GM23338 (cell line): Measurements from ENCODE around the gene HOXB5. TPM values are rescaled to one million over a fixed set of nuclear protein-coding genes. Genes with fewer than 3 reads are reported as not detected.

ENCODE experiments used
- ATAC-seq: fragments of 200-7000 bp; cut with Tn5 transposase; 3 replicates; pipeline ENCODE4 v1.9.1; 2020
- DNase-seq: peaks from one replicate; pipeline ENCODE4 v3.0.0-alpha.2; 2015; ENCODE audit warnings: low spot score
- H2AFZ ChIP-seq: fragments of 200-600 bp; sonication (generic); 2 replicates; pipeline ENCODE4 v1.8.0; 2016; ENCODE audit warnings: antibody characterized with exemption, mild to moderate bottlenecking, moderate library complexity
- H3F3A ChIP-seq: fragments of 200-600 bp; sonication (generic); replicated peaks from 2 replicates; pipeline ENCODE4 v1.8.0; 2017; ENCODE audit warnings: antibody characterized with exemption, mixed run types, low read depth
- H3K27ac ChIP-seq: fragments of 200-600 bp; sonication (generic); 2 replicates; pipeline ENCODE4 v1.6.1; 2016; ENCODE audit warnings: low read depth
- H3K27me3 ChIP-seq: fragments of 200-600 bp; sonication (generic); 2 replicates; pipeline ENCODE4 v1.8.0; 2016; ENCODE audit warnings: mild to moderate bottlenecking, mixed run types, moderate library complexity; ENCODE audit not compliant: insufficient read depth
- H3K36me3 ChIP-seq: fragments of 200-600 bp; sonication (generic); 2 replicates; pipeline ENCODE4 v1.8.0; 2016; ENCODE audit warnings: mild to moderate bottlenecking; ENCODE audit not compliant: insufficient read depth
- H3K4me1 ChIP-seq: fragments of 200-600 bp; sonication (generic); 2 replicates; pipeline ENCODE4 v1.8.0; 2016; ENCODE audit warnings: mild to moderate bottlenecking, moderate library complexity; ENCODE audit not compliant: insufficient read depth
- H3K4me2 ChIP-seq: fragments of 200-600 bp; sonication (generic); 2 replicates; pipeline ENCODE4 v1.7.1; 2017; ENCODE audit warnings: mixed run types
- H3K4me3 ChIP-seq: fragments of 200-600 bp; sonication (generic); 2 replicates; pipeline ENCODE4 v1.6.1; 2016; ENCODE audit warnings: mixed run types
- H3K79me2 ChIP-seq: fragments of 200-600 bp; sonication (generic); replicated peaks from 2 replicates; pipeline ENCODE4 v1.8.0; 2017; ENCODE audit warnings: mild to moderate bottlenecking; ENCODE audit not compliant: insufficient read depth
- H3K9me2 ChIP-seq: fragments of 200-600 bp; sonication (generic); 2 replicates; pipeline ENCODE4 v1.8.0; 2017; ENCODE audit not compliant: insufficient read depth
- H4K20me1 ChIP-seq: fragments of 200-600 bp; sonication (generic); replicated peaks from 2 replicates; pipeline ENCODE4 v1.8.0; 2017; ENCODE audit warnings: mild to moderate bottlenecking; ENCODE audit not compliant: insufficient read depth
- H3K27ac Mint-ChIP-seq: 2 replicates; pipeline ENCODE4 v1.8.0; 2020; ENCODE audit warnings: inconsistent platforms, mild to moderate bottlenecking, moderate library complexity, mixed read lengths
- H3K27me3 Mint-ChIP-seq: 3 replicates; pipeline ENCODE4 v1.8.0; 2022; ENCODE audit warnings: low read depth, mild to moderate bottlenecking, moderate library complexity, mixed read lengths, inconsistent platforms; ENCODE audit not compliant: insufficient read depth, poor library complexity
- H3K36me3 Mint-ChIP-seq: 3 replicates; pipeline ENCODE4 v1.8.0; 2021; ENCODE audit warnings: low read depth, mild to moderate bottlenecking, inconsistent platforms, moderate library complexity, mixed read lengths
- H3K4me1 Mint-ChIP-seq: 3 replicates; pipeline ENCODE4 v1.8.0; 2020; ENCODE audit warnings: mild to moderate bottlenecking, inconsistent platforms, mixed read lengths
- H3K4me3 Mint-ChIP-seq: 3 replicates; pipeline ENCODE4 v1.8.0; 2021; ENCODE audit warnings: moderate library complexity, mild to moderate bottlenecking, inconsistent platforms, mixed read lengths
- H3K9me3 Mint-ChIP-seq: 3 replicates; pipeline ENCODE4 v1.8.0; 2020; ENCODE audit warnings: moderate library complexity, mild to moderate bottlenecking, inconsistent platforms, mixed read lengths
- EZH2 ChIP-seq: fragments of 200-600 bp; sonication (generic); IDR thresholded peaks from one replicate; pipeline ENCODE4 v1.8.0; 2017; ENCODE audit warnings: antibody characterized with exemption, mild to moderate bottlenecking, low read depth; ENCODE audit not compliant: unreplicated experiment
- polyA plus RNA-seq: library from polyadenylated mRNA; unstranded; fragments of >200 nt; fragmentation: Nextera tagmentation; extraction: Ambion mirVana; gene quantifications from 2 replicates; pipeline ENCODE4 v1.2.1, GENCODE V29; 2016
- total RNA-seq: library from RNA; depleted of rRNA; stranded (reverse); fragments of >200 nt; shearing (Covaris generic); gene quantifications from 2 replicates; pipeline ENCODE4 v1.2.3, GENCODE V29; 2014
- TF ChIP-seq, protein P1 (sequence below): fragments of 250-450 bp; sonication (Bioruptor Pico); IDR thresholded peaks from 2 replicates; pipeline ENCODE4 v1.5.0; 2020; ENCODE audit warnings: mild to moderate bottlenecking, moderate library complexity
- TF ChIP-seq, protein P2 (sequence below): IDR thresholded peaks from one replicate; pipeline ENCODE4 v1.6.1; 2018; ENCODE audit warnings: antibody characterized with exemption; ENCODE audit not compliant: unreplicated experiment

The HOXB5 gene
- total and polyA plus RNA-seq, 2 experiments from 2014 or later, result not detected

DNA sequence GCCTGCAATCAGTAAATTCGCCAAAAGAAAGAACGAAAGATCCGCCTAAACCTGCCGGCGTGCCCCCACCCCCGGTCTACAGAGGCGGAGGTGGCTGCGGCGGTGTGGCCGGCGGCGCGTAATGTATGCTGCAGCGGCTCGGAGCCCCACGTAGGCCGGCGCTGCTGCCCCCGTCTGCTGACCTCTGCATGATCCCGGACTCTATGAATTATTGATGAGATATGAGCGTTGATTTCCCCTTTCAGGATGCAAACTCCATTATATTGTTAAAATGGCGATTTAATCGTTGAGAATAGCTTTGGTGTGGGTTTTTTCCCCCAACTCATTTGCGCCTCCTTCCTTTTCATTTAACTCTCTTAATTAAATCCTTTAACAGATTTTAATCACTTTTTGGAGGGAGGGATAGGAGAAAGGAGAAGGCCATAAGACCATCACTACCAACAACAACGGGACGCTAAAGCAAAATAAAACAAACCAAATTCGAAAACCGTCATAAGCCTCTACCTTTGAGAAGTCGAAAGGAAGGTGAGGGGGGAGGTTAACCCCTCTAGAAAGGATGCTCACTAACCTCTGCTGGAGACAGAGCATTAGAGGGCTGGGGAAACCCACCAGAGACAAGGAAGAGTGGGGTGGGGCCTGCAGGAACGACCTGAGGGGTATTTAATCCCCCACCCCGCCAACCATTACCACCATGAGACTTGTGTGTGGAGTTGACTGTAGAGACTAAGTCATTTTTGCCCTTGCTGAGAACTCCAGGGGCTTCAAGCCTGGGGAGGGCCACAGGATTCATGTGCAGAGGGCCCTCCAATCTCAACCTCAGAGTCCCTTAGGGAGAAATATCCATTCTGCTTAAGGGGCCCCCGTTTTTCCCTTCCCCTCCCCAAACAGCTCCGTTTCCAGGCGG, 7.0 kb downstream of the HOXB5 start (continued):
- TF ChIP-seq, protein P1, sequence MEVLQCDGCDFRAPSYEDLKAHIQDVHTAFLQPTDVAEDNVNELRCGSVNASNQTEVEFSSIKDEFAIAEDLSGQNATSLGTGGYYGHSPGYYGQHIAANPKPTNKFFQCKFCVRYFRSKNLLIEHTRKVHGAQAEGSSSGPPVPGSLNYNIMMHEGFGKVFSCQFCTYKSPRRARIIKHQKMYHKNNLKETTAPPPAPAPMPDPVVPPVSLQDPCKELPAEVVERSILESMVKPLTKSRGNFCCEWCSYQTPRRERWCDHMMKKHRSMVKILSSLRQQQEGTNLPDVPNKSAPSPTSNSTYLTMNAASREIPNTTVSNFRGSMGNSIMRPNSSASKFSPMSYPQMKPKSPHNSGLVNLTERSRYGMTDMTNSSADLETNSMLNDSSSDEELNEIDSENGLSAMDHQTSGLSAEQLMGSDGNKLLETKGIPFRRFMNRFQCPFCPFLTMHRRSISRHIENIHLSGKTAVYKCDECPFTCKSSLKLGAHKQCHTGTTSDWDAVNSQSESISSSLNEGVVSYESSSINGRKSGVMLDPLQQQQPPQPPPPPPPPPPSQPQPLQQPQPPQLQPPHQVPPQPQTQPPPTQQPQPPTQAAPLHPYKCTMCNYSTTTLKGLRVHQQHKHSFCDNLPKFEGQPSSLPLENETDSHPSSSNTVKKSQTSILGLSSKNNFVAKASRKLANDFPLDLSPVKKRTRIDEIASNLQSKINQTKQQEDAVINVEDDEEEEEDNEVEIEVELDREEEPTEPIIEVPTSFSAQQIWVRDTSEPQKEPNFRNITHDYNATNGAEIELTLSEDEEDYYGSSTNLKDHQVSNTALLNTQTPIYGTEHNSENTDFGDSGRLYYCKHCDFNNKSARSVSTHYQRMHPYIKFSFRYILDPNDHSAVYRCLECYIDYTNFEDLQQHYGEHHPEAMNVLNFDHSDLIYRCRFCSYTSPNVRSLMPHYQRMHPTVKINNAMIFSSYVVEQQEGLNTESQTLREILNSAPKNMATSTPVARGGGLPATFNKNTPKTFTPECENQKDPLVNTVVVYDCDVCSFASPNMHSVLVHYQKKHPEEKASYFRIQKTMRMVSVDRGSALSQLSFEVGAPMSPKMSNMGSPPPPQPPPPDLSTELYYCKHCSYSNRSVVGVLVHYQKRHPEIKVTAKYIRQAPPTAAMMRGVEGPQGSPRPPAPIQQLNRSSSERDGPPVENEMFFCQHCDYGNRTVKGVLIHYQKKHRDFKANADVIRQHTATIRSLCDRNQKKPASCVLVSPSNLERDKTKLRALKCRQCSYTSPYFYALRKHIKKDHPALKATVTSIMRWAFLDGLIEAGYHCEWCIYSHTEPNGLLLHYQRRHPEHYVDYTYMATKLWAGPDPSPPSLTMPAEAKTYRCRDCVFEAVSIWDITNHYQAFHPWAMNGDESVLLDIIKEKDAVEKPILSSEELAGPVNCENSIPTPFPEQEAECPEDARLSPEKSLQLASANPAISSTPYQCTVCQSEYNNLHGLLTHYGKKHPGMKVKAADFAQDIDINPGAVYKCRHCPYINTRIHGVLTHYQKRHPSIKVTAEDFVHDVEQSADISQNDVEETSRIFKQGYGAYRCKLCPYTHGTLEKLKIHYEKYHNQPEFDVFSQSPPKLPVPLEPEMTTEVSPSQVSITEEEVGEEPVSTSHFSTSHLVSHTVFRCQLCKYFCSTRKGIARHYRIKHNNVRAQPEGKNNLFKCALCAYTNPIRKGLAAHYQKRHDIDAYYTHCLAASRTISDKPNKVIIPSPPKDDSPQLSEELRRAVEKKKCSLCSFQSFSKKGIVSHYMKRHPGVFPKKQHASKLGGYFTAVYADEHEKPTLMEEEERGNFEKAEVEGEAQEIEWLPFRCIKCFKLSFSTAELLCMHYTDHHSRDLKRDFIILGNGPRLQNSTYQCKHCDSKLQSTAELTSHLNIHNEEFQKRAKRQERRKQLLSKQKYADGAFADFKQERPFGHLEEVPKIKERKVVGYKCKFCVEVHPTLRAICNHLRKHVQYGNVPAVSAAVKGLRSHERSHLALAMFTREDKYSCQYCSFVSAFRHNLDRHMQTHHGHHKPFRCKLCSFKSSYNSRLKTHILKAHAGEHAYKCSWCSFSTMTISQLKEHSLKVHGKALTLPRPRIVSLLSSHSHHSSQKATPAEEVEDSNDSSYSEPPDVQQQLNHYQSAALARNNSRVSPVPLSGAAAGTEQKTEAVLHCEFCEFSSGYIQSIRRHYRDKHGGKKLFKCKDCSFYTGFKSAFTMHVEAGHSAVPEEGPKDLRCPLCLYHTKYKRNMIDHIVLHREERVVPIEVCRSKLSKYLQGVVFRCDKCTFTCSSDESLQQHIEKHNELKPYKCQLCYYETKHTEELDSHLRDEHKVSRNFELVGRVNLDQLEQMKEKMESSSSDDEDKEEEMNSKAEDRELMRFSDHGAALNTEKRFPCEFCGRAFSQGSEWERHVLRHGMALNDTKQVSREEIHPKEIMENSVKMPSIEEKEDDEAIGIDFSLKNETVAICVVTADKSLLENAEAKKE (CRISPR knock-in tag), result no peak

DNA sequence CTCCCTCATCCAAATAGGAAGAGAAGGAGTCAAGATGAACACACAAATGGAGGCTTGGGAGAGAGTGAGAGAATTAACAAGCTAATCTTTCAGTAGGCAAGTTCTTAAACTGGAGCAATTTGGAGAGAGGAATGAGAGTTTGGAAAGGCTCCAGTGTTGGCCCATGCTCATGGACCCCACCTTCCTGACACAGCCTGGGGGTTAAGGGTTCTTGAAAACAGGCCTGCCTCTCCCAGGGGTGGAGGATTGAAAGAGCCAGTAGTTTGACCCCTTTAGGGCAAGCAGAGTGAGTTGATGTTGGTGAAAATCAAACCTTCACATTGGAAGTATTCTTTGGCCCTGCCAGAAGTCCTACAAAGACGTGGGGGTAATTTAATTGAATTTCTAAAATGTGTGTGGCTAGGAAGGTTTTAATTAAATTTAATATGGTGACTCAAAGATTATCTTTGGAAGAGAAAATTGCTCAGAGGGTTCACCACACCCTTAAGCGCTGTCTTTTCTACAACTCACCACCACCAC, 9.3 kb downstream of the HOXB5 start:
- peaks cover 68% of the 10 kb centered on the region for H3F3A ChIP-seq
- no peak overlapping the region for H3K4me3 ChIP-seq
- no peaks in the 10 kb centered on the region for H3K79me2 ChIP-seq
- Mint-ChIP-seq H3K36me3 (no peaks in the 10 kb centered on the region), H3K9me3 (peaks cover 5% of the 10 kb centered on the region), H3K27ac (no peak overlapping the region), H3K27me3 (peaks cover 100% of the 10 kb centered on the region), H3K4me3 (no peak overlapping the region; the same call in 2 of the 3 replicates), H3K4me1 (peaks cover 32% of the 10 kb centered on the region)
- H3K27ac ChIP-seq, result no peak overlapping the region
- H3K4me1 ChIP-seq, result peaks cover 65% of the 10 kb centered on the region
- ATAC-seq (no peak), DNase-seq (no peak)
- no peaks in the 10 kb centered on the region for H3K9me2 ChIP-seq
- TF ChIP-seq, protein P2, sequence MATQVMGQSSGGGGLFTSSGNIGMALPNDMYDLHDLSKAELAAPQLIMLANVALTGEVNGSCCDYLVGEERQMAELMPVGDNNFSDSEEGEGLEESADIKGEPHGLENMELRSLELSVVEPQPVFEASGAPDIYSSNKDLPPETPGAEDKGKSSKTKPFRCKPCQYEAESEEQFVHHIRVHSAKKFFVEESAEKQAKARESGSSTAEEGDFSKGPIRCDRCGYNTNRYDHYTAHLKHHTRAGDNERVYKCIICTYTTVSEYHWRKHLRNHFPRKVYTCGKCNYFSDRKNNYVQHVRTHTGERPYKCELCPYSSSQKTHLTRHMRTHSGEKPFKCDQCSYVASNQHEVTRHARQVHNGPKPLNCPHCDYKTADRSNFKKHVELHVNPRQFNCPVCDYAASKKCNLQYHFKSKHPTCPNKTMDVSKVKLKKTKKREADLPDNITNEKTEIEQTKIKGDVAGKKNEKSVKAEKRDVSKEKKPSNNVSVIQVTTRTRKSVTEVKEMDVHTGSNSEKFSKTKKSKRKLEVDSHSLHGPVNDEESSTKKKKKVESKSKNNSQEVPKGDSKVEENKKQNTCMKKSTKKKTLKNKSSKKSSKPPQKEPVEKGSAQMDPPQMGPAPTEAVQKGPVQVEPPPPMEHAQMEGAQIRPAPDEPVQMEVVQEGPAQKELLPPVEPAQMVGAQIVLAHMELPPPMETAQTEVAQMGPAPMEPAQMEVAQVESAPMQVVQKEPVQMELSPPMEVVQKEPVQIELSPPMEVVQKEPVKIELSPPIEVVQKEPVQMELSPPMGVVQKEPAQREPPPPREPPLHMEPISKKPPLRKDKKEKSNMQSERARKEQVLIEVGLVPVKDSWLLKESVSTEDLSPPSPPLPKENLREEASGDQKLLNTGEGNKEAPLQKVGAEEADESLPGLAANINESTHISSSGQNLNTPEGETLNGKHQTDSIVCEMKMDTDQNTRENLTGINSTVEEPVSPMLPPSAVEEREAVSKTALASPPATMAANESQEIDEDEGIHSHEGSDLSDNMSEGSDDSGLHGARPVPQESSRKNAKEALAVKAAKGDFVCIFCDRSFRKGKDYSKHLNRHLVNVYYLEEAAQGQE, result no peak
- TF ChIP-seq EZH2, result peak; percentile 75
- H3K4me2 ChIP-seq, result no peak overlapping the region; the same call in 1 of the 2 replicates
- no peaks in the 10 kb centered on the region for H3K36me3 ChIP-seq
- no peak overlapping the region for H2AFZ ChIP-seq
- H3K27me3 ChIP-seq, result peaks cover 100% of the 10 kb centered on the region
- peaks cover 84% of the 10 kb centered on the region for H4K20me1 ChIP-seq
